HepG2 (cell line): ENCODE results near the gene WDR53.

Experiments used
- CTCF ChIP-seq: sonication (generic); formaldehyde crosslinking; IDR thresholded peaks from 2 replicates; pipeline ENCODE4 v1.5.0; 2020; ENCODE audit warnings: mild to moderate bottlenecking, missing genetic modification reagents, moderate library complexity
- POLR2A ChIP-seq, 2 experiments: IDR thresholded peaks; 2 replicates each; pipeline ENCODE4 v1.6.1; 2011; ENCODE audit warnings: low read depth in 2 of 2, low read length in 2 of 2, mild to moderate bottlenecking in 1 of 2, moderate library complexity in 1 of 2; ENCODE audit not compliant: insufficient read depth in 1 of 2

- TF ChIP-seq POLR2A (IDR thresholded peaks at IDR 0.05; ENCODE audit: insufficient read depth in 1 of 2, low read depth in 2 of 2, low read length in 2 of 2) (no peak), CTCF (no peak)
These were observed 9.9 kb downstream of the WDR53 start for GRCh38 chr3:196558476-196558875.
